IPS DF 19.7 (cell line): ENCODE measurements around the gene BCAS3.

Source experiments
- DNase-seq: peaks from one replicate; pipeline ENCODE4 v3.0.0-alpha.2; 2013; ENCODE audit warnings: low read depth, low spot score

The BCAS3 gene

DNA sequence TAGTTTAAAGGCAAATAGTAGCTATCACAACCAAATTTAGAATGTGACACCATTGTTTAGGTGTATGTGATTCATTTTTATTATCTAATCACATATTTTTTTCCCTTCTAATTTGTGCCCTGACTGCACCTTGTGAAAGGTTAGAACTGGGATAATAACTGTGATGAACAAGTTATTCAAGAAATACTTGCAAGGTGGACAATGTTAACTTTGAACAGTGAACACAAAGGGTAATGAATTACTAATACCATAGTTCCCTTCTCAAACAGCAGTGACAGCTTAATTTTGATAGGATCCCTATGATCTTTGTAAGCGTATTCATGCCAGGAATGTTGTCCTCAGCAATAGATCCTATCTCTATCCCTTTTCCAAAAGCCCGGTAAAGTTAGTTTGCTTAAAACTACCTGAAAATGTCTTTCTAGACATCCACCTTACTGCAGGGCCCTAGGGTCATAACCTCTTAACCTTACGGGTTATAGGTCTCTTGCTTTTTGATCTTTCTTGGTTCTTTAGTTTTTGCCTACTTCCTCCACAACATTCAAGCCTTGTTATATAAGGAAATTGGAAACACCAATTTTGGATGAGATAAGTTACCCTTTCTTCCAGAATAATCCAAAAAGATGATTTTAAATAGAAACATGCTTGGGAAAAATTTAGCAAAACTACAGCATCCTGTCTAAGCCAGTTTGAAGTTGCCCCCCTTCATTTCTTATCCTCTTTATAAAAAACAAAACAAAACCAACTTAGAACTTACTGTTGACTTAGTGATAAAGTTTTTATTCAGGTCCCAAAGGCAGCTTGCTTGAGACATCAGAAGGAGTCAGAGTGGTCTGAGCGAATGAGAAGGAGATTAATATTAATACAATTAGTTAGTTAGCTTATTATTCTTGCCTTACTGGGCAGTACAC is 522.0 kb downstream of the BCAS3 start:
- no peak for DNase-seq

DNA sequence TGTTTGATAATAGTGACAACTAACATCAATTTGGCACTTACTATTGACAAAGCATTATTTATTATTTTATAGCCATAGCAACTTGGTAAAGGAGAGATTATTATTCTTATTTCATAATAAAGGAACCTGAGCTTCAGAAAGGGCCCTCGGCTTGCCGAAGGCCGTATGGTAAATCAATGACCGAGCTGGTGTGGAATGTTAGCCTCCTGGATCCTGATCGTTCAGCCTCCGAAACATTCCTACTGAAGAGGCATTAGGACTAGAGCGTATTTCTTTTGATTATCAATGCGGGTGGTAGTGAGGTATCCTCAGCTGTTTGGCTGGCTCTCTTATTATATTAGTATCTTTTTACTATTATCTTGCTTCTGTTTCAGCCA is 522.7 kb downstream of the BCAS3 start:
- DNase-seq: no peak

DNA sequence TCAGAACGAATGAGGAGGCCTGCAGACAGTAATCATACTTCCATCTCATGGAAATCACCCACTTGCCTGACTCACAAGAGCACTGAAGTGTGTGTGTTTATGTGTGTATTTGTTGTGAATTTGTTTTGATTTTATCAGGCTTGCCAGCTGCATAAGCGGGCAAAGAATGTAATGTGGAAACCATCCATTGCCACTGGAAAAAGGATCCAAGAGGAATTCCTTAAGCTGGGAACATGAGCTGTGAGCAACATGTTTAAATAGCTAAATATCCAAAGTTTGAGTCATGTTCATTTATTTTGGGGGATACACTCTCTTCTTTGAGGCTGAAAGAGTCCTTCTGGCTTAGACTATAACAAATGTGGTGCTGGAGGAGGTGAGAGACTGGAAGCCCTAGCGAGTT is 523.6 kb downstream of the BCAS3 start:
- no peak for DNase-seq

DNA sequence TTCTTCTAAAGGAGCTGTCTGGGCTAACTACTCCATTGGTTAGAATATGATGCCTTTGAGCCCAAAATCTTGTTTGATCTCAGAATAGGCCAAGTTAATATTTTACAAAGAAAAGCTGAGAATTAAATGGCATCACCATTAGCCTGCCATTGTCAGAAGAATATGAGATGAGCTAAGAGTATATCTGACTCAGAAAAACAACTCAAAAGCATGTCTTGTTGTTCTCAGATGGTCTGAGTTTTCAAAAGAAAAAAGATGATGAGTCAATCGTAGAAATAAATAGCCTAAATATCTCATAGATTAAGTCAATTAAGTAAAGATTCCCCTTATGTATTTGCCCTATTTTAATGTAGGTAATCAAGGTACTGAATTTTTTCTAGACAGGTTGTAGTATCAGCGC is 524.9 kb downstream of the BCAS3 start:
- DNase-seq: no peak

DNA sequence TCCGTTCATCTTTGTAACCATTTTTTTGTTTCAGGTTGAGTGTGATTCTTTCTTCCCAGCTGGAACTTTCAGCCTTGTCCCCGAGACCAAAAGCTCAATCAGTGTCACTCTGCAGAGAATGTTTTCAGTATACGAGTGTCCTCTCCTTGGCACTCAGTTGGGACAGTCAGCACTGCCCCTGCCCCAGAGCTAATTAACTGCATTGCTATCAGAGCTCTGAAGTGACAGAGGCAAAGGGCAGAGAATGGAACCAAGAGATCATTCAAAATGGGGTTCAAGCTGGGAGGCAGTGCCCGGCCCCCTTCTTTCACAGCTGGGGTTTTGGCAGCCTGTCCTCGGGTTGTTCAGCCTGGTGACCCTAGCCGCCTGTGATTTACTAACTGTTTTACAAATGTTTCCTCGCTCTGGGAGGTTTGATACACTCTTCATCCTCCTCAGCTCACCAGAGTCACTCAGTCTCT is 526.0 kb downstream of the BCAS3 start:
- no peak for DNase-seq

DNA sequence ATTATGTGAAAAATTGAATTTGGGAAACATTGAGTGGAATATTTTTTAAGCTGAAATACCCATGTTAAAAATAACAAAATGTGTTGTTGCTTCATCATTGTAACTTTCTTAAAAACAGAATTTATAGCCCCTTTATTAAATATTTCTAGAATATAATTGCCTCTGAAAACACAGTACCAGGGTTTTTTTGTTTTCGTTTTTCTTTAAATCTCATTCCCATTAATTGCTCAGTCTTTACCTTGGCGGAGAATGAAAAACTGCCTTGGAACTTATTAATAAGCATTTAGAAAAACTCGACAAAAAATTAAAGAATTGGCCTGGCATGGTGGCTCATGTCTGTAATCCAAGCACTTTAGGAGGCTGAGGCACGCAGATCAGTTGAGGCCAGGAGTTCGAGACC is 526.8 kb downstream of the BCAS3 start:
- DNase-seq: no peak

DNA sequence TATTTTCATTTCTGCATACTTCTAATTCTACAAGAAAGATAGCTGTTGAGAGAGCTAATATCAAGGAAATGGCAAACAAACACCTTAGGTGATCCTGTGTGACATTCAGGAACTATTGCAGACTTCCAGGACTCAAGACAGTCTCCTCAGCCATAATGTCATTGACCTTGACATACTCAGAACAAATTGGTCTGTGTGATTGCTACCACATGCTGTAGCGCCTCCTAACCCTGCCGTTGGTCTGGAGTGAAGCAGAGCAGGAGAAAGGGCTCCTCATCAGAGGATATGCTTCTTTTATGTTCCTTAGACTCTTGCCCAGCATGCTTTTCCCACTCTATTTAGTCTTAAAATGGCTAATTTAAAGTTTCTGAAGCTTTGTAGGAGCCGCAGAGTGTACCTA is 527.8 kb downstream of the BCAS3 start:
- no peak for DNase-seq

DNA sequence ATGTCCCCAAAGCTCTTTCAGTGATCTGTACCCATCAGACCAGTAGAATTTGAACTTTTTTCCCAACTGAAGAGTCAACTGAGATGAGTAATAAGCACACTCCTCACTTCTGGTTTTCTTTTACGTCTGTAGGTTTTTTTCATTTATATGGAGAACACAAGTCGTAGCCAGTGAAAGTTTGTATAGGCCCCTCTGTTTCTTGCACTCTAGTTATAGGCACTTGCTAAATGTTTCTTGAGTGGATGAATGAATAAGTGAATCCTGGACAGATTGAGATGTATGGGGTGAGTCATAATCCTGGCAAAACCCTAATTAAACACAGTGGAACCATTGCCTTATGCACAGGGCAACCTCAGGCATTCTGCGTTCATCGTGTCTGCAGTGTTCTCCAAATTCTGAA is 528.3 kb downstream of the BCAS3 start:
- DNase-seq: no peak

DNA sequence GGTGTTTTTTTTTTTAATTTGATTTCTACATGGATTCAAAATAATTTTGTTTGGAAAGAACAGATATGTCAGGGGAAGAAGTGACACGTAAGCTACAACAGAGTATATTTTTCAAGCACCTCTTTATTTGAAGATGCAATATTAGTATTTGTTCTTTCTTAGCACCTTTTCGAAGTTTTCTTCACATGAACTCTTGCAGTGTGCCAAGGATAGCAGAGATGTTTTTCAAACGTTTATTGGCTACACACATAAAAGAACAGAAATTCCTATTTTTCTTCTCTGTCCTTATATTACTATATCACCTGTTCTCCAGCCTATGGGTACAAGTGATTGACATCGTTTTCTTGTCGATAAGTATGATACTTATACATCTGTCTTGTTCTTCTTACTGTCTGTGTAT is 529.3 kb downstream of the BCAS3 start:
- DNase-seq: no peak

DNA sequence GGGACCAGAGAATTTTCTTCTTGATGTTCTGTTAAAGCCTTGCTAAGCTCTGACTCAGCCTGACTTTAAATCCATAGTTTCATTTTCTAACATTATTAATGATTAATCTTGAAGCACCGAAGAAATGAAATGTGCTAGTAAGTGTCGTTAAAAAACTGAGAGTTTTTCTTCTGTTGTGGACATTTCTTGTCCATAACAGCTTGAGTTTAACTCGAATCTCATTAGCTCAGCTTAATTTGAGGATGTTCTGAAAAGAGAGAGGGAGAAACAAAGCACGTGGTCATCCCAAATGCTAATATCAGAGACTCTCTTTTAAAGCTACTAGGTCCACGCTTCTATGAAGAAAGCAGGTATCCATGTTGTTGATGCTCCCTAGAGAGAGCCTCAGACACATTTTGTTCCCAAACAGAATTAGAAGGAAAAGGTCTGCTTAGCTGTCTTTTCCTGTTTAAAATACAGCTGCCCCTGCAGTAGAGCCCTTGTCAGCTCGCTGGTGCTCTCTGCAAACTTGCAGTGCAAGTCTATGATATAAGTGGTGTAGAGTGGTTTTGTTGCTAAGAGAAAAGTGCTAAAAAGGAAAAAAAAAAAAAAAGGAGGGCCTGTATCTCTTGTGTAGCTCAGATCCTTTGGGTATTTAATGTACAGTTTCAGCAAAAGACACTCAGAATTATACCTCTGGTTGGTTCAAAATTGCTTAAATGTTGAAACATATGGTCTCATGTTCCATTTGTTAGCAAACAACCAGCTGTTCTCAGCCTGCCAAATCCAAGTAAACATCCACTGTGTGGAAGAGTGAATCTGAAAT is 530.9 kb downstream of the BCAS3 start:
- DNase-seq: no peak

DNA sequence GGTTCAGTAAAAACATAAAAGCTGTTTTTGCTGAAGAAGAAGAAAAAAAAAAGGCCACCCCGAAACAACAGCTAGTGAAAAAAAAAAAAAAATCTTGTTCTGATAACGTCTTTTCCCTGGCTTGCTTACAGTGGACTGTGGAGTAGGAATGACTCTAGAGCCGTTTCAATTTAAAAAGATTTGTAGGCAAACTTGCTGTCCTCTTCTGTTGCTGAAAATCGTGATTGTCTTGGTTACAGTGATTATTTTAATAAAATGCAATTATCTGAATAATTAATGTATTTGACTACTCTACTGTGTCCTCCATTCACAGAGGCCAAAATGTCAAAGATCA is 531.4 kb downstream of the BCAS3 start:
- no peak for DNase-seq

DNA sequence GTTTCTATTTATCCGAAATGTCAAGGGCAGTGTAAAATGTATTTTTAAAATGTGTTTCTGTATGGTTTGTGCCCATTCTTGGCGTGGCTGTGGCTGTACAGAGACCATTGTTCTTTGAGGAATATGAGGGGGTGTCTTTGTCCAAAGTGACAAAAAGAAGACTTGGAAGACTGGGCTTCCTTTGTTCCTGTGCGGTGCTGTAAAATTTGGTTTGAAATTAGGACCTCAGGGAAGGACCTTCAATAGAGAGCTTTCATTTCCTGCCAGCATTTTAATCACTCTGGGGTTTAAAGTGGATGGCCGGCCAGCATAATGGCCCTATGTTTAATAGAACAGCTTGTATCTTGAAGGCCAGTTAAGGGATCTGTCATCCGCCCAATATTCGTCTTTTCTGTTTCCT is 531.9 kb downstream of the BCAS3 start:
- no peak for DNase-seq

DNA sequence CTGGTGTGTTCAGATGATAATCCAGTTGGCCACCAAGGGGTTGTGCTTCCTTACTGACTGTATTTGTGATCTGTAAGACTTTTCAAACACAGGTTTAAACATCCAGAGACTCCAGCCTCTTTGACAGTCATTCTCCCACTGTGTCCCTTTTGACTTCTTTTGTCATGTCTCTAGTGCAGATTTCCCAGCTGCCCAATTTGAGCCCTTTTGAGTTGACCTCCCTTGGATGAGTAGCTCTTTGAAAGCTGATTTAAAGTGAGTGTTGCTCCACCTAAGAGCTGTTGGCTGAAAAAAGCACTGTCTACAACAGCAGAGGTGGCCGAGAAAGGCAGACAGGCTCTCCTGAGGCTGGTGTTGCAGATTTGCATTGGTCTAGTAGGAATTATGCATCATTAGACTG is 533.6 kb downstream of the BCAS3 start:
- no peak for DNase-seq

DNA sequence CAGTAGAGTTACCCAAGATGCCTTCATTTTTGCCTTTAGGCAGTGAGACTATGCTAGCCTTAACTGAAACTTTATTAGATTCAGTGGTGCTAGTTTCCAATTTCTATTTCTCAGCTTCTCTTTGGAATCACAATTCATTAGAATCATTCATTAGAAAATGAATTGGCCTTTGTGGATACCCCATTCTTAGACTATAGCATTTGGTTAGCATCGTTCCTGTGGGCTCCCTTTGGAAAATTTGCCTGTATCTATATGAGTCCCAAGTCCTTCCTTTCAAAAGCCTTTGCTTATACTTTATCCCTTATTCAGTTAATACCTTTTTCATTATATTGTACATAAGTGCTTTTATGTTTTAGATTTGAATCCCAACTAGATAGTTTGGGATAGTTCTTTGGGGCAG is 535.0 kb downstream of the BCAS3 start:
- DNase-seq: no peak

DNA sequence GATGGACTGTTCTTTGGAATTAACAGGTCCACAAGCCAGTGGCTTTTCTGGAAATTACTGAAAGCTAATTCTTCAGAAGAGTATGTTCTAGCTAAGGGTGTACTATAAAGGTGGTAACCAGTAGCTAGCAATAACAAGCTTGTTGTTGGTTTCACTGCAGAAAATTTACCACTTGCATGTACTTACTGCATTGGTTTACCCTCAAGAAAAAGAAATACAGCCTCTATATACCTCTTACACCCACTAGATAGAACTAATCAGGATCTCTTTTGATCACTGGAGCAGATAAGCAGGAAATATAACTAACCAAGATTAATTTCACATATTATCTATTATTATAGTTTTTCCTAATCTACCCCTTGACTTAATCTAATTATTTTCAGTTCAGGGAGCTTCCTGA is 537.1 kb downstream of the BCAS3 start:
- no peak for DNase-seq

DNA sequence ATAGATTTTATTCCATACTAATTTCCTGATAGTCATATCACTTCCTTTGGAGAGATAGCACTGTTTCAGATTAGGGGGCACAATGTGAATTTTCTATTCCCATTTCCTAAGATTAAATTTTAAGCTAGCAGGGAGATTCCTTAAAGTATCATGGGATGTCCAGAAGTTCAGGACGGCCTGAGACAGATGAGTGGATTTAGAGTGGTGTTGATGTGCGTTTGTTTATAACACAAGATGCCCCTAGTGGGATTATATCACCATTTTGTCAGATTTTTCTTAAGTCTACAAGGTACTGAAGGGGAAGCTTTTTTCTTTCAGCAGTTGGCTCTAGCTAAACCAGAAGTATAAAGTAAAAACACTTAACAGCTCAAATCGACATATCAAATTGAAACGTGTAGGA is 538.4 kb downstream of the BCAS3 start:
- DNase-seq: no peak

DNA sequence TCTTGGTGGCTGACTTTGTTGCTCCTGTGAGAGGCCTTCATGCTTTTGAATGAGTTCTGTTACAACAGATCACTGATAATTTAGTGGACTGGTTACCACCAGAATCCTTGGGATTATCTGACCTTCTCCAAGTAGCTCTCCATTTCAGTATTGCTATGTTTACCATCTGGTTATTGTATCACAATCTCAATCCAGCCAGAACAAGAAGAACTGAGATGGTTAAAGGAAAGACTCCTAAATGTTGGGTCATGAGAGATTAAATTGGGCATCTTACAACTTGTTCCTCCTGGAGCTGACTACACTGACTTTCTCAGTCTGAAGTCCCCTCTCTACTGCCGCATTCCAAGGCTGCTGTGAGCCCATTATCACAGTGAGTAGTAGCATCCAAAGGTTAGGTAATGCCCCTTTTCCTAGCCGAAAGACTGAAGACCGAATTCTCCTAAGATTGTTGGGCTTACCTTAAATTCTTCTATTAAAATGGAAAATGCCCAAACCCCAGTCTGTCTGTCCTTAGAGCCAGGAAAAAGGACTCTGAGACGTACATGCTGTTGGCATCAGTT is 540.3 kb downstream of the BCAS3 start:
- no peak for DNase-seq

DNA sequence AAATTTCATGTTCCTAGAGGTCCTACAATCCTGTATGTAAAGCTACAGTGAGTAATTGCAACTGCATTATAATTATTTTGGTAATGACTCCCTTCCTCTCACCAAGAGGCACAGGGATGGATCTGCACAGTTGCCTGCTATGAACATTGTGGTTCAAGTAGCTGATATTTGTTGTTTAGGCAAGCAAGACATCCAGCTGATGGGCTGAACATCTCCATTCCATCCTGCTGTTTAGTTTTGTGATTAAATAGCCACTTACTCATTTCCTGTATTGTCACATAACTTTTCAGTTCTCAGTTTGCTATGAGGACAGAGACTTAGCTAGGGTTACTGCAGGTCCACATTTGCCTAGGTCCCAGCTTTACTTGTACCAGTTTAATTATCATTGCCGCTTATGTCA is 540.8 kb downstream of the BCAS3 start:
- no peak for DNase-seq

DNA sequence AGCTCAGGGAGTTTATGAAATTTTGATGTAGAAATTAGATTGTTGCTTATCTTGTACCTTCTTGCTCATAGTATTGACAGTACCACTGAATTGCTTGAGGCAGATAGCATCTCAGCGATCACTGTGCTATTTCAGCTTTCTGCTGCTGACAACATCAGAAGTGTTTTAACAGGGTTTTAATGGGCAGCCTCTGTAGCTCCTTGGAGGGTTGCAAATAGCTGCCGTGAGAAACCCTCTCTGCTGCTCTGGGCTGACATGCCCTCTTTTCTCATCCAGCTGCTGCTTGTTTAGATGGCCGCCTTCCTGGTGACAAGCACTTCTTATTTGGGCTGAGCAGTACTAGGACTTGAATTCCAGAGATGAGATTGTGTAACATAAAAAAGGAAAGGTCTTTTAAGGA is 541.8 kb downstream of the BCAS3 start:
- no peak for DNase-seq

DNA sequence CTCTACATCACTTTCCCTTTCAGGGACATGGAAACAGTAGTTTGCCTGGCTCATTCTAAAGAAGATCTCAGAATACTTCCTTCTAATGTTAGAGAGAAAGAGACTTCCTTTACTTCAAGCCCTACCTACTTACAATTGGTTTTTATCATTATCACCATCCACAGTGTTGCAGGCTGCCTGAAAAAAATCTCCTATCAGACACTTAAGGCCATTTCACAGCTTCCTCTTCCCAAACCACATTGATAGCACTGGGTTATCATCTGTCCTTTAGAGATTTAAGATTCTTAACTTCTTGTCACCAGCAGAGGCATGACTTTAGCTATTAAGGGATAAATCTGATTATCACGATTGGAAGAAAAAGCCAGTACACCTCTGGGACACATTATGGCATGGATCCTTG is 543.5 kb downstream of the BCAS3 start:
- no peak for DNase-seq

DNA sequence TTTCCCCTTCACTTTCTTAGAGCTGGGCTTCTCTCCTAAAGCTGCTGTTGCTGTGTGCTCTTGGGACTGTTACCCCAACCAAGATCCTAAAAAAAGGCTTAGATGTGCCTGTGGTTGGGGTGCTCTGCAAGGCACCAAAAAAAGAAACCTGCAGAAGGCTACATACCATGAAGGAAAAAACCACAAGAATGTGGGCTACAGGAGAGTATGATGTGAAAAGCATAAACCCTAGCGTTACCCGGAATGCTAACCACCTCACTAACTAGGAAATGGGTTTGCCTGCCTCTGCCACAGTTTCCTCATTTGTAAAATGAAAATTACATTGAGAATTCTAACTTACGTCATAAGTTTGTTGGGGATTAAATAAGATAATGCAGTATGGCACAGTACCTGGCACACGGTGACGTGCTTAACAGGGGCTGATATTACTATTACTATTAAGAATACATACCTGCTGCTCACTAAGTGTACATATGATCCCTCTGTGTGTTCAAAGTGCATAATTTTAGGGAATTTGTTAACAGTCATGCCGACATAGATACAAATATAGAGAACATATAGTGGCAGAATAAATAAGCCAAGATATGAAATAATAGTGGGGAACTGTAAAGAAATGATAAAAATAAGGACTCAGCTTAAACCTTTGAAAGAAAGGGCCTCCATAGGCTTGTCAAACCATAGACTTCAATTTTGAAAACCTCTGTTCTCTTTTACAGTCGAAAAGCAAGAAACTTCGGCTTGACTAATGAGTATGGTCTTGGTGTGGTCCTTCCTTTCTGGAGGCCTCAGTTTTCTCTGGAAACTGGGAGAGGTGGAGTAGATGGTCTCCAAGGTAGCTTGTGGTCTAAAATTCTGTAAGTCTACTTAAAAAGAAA is 544.2 kb downstream of the BCAS3 start:
- DNase-seq: no peak

DNA sequence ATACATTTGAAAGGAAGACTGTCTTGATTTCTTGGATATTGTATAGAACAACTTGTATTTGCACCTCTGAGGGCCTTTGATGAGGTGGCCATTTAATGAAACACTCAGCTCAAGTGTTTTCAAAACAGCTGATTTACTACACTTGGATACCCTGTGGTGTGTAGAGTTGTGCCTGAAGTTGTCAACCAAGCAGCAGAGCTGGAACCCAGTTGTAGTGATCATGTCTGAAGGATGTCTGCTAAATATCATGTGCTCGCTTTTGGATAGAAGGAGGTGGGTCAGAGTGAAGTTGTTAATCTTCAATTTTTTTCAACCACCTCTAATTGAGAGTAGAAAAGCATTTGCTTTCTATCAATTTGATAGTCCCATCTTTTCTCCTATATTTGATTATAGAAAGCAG is 546.1 kb downstream of the BCAS3 start:
- DNase-seq: no peak
